NCI-H2227 (cell line): ENCODE results near the gene IRF7.

Experiments used
- DNase-seq: peaks from one replicate; lab custom pipeline; 2025; ENCODE audit not compliant: unreplicated experiment; lab: John Stamatoyannopoulos, UW

The IRF7 gene

GRCh38 chr11:608791-609251, 6.9 kb downstream of the IRF7 start:
- no peak for DNase-seq

GRCh38 chr11:607971-608659, 7.6 kb downstream of the IRF7 start:
- DNase-seq = no peak

GRCh38 chr11:607020-607780, 8.6 kb downstream of the IRF7 start:
- DNase-seq = no peak

GRCh38 chr11:606245-606644, 9.5 kb downstream of the IRF7 start:
- no peak for DNase-seq

GRCh38 chr11:605286-606129, 10.2 kb downstream of the IRF7 start:
- no peak for DNase-seq

GRCh38 chr11:603154-603553, 12.6 kb downstream of the IRF7 start:
- DNase-seq = no peak

- DNase-seq = no peak
Observed at GRCh38 chr11:601573-602245, 14.0 kb downstream of the IRF7 start.

GRCh38 chr11:598005-598680, 17.6 kb downstream of the IRF7 start:
- DNase-seq = no peak

- no peak for DNase-seq
Observed at GRCh38 chr11:597166-597725, 18.5 kb downstream of the IRF7 start.

GRCh38 chr11:596374-596773, 19.4 kb downstream of the IRF7 start:
- DNase-seq = no peak

GRCh38 chr11:595400-595799, 20.4 kb downstream of the IRF7 start:
- no peak for DNase-seq

- DNase-seq = no peak
Observed at GRCh38 chr11:593347-593746, 22.4 kb downstream of the IRF7 start.

GRCh38 chr11:592918-593317, 22.8 kb downstream of the IRF7 start:
- DNase-seq = no peak

GRCh38 chr11:592501-592900, 23.2 kb downstream of the IRF7 start:
- no peak for DNase-seq

GRCh38 chr11:590997-591396, 24.8 kb downstream of the IRF7 start:
- DNase-seq = no peak

GRCh38 chr11:589798-590197, 26.0 kb downstream of the IRF7 start:
- DNase-seq = no peak

GRCh38 chr11:587978-588380, 27.8 kb downstream of the IRF7 start:
- no peak for DNase-seq

- DNase-seq = no peak
Observed at GRCh38 chr11:587546-587945, 28.2 kb downstream of the IRF7 start.

- DNase-seq = no peak
Observed at GRCh38 chr11:586376-587316, 29.1 kb downstream of the IRF7 start.
